H1 (cell line): ENCODE measurements around the gene ABHD17B.

Experiments used
- BACH1 ChIP-seq: IDR thresholded peaks from 2 replicates; pipeline ENCODE4 v1.6.1; 2012; ENCODE audit warnings: low read length, improper control_type of control experiment
- CEBPB ChIP-seq: IDR thresholded peaks from 2 replicates; pipeline ENCODE4 v1.6.1; 2012; ENCODE audit warnings: low read depth, low read length
- CHD2 ChIP-seq: IDR thresholded peaks from 2 replicates; pipeline ENCODE4 v1.6.1; 2012; ENCODE audit warnings: low read length, improper control_type of control experiment
- HDAC6 ChIP-seq: IDR thresholded peaks from one replicate; pipeline ENCODE4 v1.7.1; 2012; ENCODE audit warnings: low read depth, mild to moderate bottlenecking, inconsistent platforms, low read length, moderate library complexity
- JUN ChIP-seq: IDR thresholded peaks from 2 replicates; pipeline ENCODE4 v1.6.1; 2011; ENCODE audit warnings: low read depth, mild to moderate bottlenecking, improper control_type of control experiment, low read length
- POLR2A ChIP-seq, 2 experiments: IDR thresholded peaks; 1 replicate in 1 of 2; 2 replicates in 1 of 2; pipeline ENCODE4 v1.6.1; 2011; ENCODE audit warnings: low read depth in 2 of 2, low read length in 2 of 2, mild to moderate bottlenecking in 2 of 2; ENCODE audit errors: control extremely low read depth in 1 of 2
- POLR2AphosphoS5 ChIP-seq: IDR thresholded peaks from 2 replicates; pipeline ENCODE4 v1.6.1; 2011; ENCODE audit warnings: low read depth, low read length
- SIX5 ChIP-seq: IDR thresholded peaks from 2 replicates; pipeline ENCODE4 v1.6.1; 2011; ENCODE audit warnings: mild to moderate bottlenecking, low read depth, low read length
- YY1 ChIP-seq: IDR thresholded peaks from 2 replicates; pipeline ENCODE4 v1.6.1; 2011; ENCODE audit warnings: low read depth, mild to moderate bottlenecking, low read length
- TF ChIP-seq, protein P1 (sequence below): IDR thresholded peaks from 2 replicates; pipeline ENCODE4 v1.6.1; 2011; ENCODE audit warnings: low read depth, mild to moderate bottlenecking, low read length; ENCODE audit not compliant: insufficient read depth
- TF ChIP-seq, protein P2 (sequence below), 3 experiments: IDR thresholded peaks; 1 replicate in 2 of 3; 2 replicates in 1 of 3; pipeline versions ENCODE4 v1.5.1 to v1.6.1; 2011; ENCODE audit warnings: low read length in 3 of 3, mild to moderate bottlenecking in 3 of 3, inconsistent platforms in 2 of 3, low read depth in 1 of 3, moderate library complexity in 1 of 3; ENCODE audit not compliant: insufficient read depth in 1 of 3; ENCODE audit errors: control extremely low read depth in 1 of 3
- TF ChIP-seq, protein P3 (sequence below): IDR thresholded peaks from 2 replicates; pipeline ENCODE4 v1.6.1; 2012; ENCODE audit warnings: low read length, inconsistent platforms

DNA sequence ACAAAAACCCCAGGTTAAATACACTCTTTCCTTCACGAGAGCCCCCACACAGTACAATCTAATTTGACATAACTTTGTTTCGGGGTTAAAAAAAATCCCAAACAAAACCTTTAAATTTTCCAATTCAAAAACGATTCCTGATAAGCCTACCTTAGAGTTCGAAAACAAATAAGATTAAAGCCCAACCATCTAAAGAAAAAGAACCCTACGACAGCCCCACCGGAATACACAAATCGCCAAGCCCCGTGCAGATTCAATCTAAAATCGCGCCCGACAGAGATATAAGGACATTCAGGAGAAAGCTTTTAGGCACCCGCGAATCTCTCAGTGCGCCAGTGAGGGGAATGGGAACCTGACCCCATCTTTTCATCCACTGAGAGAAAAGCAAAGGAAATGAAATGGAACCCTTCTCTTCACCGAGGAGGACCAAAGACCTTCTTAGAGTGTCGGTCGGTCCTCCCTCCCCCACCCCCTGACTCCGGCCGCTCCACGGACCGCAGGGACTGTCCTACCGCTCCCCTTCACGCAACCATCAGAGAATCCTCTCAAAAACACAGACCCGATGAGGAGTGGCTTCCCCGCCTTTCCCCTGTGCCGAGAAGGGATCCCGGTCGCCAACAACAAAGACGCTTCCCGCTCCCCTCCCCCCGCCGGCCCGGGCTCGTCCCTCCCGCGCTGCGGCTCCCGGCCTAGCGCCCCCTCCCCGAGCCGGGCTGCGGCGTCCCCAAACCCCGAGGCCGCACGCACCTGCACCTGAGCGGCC, 925 bp downstream of the ABHD17B start:
- TF ChIP-seq CEBPB (no peak), POLR2AphosphoS5 (no peak), HDAC6 (no peak), YY1 (peak; percentile 63), JUN (no peak), POLR2A (IDR thresholded peaks at IDR 0.05; ENCODE audit: control extremely low read depth in 1 of 2, low read depth in 2 of 2, low read length in 2 of 2) (peak in 1 of 2 experiments; percentile 35; a peak in 1 of 3 replicates), SIX5 (no peak), CHD2 (no peak), BACH1 (peak; percentile 19; the same call in 1 of the 2 replicates)
- TF ChIP-seq, protein P1, sequence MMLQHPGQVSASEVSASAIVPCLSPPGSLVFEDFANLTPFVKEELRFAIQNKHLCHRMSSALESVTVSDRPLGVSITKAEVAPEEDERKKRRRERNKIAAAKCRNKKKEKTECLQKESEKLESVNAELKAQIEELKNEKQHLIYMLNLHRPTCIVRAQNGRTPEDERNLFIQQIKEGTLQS: no peak
- TF ChIP-seq, protein P2, sequence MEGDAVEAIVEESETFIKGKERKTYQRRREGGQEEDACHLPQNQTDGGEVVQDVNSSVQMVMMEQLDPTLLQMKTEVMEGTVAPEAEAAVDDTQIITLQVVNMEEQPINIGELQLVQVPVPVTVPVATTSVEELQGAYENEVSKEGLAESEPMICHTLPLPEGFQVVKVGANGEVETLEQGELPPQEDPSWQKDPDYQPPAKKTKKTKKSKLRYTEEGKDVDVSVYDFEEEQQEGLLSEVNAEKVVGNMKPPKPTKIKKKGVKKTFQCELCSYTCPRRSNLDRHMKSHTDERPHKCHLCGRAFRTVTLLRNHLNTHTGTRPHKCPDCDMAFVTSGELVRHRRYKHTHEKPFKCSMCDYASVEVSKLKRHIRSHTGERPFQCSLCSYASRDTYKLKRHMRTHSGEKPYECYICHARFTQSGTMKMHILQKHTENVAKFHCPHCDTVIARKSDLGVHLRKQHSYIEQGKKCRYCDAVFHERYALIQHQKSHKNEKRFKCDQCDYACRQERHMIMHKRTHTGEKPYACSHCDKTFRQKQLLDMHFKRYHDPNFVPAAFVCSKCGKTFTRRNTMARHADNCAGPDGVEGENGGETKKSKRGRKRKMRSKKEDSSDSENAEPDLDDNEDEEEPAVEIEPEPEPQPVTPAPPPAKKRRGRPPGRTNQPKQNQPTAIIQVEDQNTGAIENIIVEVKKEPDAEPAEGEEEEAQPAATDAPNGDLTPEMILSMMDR (IDR thresholded peaks at IDR 0.05; ENCODE audit: control extremely low read depth in 1 of 3, insufficient read depth in 1 of 3, low read depth in 1 of 3, low read length in 3 of 3): no peak
- TF ChIP-seq, protein P3, sequence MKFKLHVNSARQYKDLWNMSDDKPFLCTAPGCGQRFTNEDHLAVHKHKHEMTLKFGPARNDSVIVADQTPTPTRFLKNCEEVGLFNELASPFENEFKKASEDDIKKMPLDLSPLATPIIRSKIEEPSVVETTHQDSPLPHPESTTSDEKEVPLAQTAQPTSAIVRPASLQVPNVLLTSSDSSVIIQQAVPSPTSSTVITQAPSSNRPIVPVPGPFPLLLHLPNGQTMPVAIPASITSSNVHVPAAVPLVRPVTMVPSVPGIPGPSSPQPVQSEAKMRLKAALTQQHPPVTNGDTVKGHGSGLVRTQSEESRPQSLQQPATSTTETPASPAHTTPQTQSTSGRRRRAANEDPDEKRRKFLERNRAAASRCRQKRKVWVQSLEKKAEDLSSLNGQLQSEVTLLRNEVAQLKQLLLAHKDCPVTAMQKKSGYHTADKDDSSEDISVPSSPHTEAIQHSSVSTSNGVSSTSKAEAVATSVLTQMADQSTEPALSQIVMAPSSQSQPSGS: no peak
